ENCODE results near the gene NMBR. TPM values are rescaled to one million over a fixed set of nuclear protein-coding genes. Genes with fewer than 3 reads are reported as not detected.
A peak's percentile ranks its signal among the peaks of the same experiment; 100 is the strongest.
"Not testable (repeated sequence)": the region's sequence is repeated elsewhere in the genome, so short reads cannot be mapped to it uniquely, and the experiment has no call there.

Gene NMBR
- total and polyA plus RNA-seq, 5 experiments from 2014 or later = not detected

DNA sequence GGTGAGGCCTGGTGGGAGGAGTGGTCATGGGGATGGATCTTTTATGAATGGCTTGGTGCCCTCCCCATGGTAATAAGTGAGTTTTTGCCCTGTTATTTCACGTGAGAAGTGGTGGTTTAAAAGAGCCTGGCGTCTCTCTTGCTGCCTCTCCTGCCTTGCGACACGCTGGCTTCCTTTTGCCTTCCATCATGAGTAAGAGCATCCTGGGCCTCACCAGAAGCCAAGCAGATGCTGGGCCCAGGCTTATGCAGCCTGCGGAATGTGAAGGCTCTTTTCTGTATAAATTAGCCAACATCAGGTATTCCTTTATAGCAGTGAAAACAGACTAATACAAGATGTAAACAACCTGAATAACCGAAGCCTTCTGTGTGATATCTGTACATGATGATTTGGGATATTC lies 27.8 kb upstream of the NMBR start:
- Mint-ChIP-seq H3K4me3 (no peak overlapping the region), H3K36me3 (peaks cover 53 to 90% (median 71%) of the 10 kb centered on the region in 3 donors), H3K9me3 (peaks cover 7 to 24% (median 14%) of the 10 kb centered on the region in 9 donors), H3K4me1 (peaks cover 0 to 9% (median 2%) of the 10 kb centered on the region in 4 donors), H3K27ac (peak overlapping the region in 2 of 10 donors; percentile 22 to 75), H3K27me3 (no peaks in the 10 kb centered on the region)
- DNase-seq (no peak), ATAC-seq (no peak)
- POLR2A ChIA-PET = no interaction called here

DNA sequence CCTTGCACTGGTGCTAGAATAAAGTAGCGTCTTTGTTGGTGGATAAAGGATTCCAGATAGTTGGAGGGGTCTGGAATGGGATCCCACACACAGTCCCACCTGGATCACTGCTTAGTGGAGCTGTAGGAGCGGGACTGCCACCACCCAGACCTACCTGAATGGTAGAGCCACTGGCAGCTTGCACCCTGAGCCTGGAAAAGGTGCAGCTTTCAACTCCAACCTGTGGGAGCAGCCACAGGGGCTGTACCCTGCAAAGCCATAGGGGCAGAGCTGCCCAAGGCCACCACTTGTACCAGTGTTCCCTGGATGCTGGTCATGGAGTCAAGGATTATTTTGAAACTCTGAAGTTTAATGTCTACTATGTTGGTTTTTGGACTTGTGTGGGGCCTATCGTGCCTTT lies 27.1 kb upstream of the NMBR start:
- no peak for ATAC-seq
- Mint-ChIP-seq H3K4me3 (no peak overlapping the region), H3K27ac (no peak overlapping the region)

DNA sequence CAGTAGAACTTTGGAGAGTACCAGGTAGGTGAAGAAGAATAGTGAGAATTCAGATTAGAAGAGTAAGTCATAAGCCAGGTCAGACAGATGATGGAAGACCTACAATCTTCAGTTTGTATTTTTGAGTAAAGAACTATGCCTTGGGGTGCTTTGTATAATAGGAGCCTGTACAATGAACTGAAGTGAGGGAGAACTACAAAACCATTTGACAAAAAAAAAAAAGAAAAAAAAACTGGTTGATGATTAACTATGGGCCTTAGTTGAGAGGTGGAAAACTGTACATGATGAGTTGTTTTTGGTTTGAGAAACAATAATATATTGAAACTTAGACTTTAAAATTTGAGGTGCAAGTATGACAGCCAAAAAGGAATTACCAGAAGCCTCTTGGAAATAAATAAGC lies 25.8 kb upstream of the NMBR start:
- ATAC-seq = no peak
- H3K4me1 Mint-ChIP-seq = peaks cover 0 to 9% (median 3%) of the 10 kb centered on the region in 4 donors
- H3K27me3 Mint-ChIP-seq = no peaks in the 10 kb centered on the region
- H3K27ac Mint-ChIP-seq = peak overlapping the region in 2 of 10 donors; percentile 2 to 26
- peaks cover 6 to 17% (median 9%) of the 10 kb centered on the region in 9 donors for H3K9me3 Mint-ChIP-seq
- no peak for DNase-seq
- no peak overlapping the region for H3K4me3 Mint-ChIP-seq
- peaks cover 46 to 89% (median 62%) of the 10 kb centered on the region in 3 donors for H3K36me3 Mint-ChIP-seq
- POLR2A ChIA-PET = no interaction called here

More for the DNA sequence above, 27.1 kb upstream of the NMBR start:
- Mint-ChIP-seq H3K9me3 (peaks cover 7 to 24% (median 14%) of the 10 kb centered on the region in 9 donors), H3K4me1 (peaks cover 0 to 9% (median 2%) of the 10 kb centered on the region in 4 donors), H3K36me3 (peaks cover 53 to 87% (median 65%) of the 10 kb centered on the region in 3 donors), H3K27me3 (no peaks in the 10 kb centered on the region)
- POLR2A ChIA-PET = no interaction called here
- DNase-seq = no peak

DNA sequence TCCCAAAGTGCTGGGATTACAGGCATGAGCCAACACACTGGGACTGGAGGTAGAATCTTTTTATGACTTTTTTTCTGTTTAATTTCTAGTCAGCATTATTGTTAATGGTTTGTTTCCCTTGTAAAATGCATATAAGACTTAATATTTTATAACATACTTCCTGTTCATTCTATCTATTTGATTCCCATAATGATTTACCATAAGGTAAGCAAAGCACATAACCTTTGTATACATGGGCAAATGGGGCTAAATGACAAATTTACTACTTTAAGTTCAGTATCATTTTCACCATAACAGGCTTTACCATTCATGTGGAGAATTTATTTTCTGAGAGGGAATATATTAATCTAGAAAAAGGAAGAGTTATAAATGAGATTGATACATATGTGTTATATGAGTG lies 24.4 kb upstream of the NMBR start:
- POLR2A ChIA-PET = interaction anchor here (1.0 kb wide), 1 partner anchor 1282 kb away, joined by 3 read pairs; no protein-coding TSS in a partner anchor
- Mint-ChIP-seq H3K27ac (no peak overlapping the region), H3K4me1 (peaks cover 0 to 14% (median 4%) of the 10 kb centered on the region in 4 donors), H3K9me3 (peaks cover 0 to 4% (median 0%) of the 10 kb centered on the region in 9 donors), H3K36me3 (peaks cover 34 to 90% (median 55%) of the 10 kb centered on the region in 3 donors), H3K27me3 (no peaks in the 10 kb centered on the region), H3K4me3 (no peak overlapping the region)
- ATAC-seq (no peak), DNase-seq (no peak)

DNA sequence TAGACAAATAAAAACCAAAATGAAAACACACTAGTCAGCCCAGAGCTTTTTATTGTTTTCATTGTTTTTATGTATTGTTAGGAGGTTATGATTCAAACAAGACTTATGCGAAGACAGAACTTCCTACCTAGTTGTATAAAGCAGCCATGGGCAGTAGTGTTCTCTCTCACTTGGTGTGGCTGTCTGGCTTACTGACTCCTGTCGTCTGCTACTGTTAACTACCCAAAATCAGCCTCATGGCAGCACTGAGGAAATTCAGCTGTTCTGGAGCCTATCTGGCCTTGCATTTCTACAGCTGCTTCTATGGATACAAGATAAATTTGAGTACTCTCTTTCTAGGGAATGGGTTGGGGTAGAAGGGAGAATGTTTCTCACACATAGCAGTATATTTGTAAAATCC lies 20.6 kb upstream of the NMBR start:
- POLR2A ChIA-PET = no interaction called here
- Mint-ChIP-seq H3K27ac (peak overlapping the region in 1 of 10 donors; percentile 24), H3K36me3 (peaks cover 4 to 60% (median 22%) of the 10 kb centered on the region in 3 donors), H3K27me3 (no peaks in the 10 kb centered on the region), H3K4me1 (peaks cover 8 to 32% (median 21%) of the 10 kb centered on the region in 4 donors), H3K4me3 (no peak overlapping the region), H3K9me3 (no peaks in the 10 kb centered on the region)
- no peak for DNase-seq
- ATAC-seq = no peak

DNA sequence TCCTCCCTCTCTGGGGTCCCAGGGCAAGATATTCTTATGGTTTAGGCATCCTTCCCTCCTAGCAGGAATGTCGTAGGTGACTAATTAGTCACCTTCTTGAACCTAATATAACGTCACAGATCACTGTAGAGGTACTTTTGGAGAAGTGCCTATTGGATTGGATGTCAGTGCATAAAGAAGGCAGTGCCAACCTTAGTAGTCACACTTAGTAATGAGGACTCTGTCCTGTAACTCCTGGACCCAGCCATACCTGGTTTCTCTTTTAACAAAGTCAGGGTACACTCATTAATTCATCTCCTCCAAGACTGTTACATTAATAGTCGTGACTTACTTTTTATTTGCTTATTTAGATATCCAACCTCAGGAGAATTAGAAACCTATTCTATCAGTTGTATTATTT lies 20.1 kb upstream of the NMBR start:
- ATAC-seq (no peak), DNase-seq (no peak)
- POLR2A ChIA-PET = no interaction called here
- H3K27ac Mint-ChIP-seq = peak overlapping the region in 2 of 10 donors; percentile 15 to 20
- peaks cover 0 to 56% (median 18%) of the 10 kb centered on the region in 3 donors for H3K36me3 Mint-ChIP-seq
- no peaks in the 10 kb centered on the region for H3K9me3 Mint-ChIP-seq
- H3K4me1 Mint-ChIP-seq = peaks cover 12 to 36% (median 25%) of the 10 kb centered on the region in 4 donors
- no peak overlapping the region for H3K4me3 Mint-ChIP-seq
- no peaks in the 10 kb centered on the region for H3K27me3 Mint-ChIP-seq

DNA sequence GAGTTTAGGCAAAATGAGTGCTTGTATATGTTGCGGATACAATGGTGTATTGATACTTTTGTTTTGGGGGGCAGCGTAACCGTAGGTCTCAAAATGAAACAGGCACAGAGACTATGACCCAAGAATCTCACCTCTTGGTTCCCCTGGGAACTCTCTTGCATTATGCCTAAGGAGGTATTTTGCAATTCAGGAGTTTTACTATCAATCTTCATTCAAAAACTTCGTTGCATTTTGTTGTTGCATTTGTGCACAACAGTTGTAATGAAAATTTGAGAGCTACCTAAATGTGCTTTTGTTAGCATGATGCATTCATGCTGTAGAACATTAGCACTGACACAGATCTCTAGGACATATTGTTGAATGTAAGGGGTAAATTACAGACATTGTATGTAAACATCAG lies 18.3 kb upstream of the NMBR start:
- Mint-ChIP-seq H3K27me3 (no peaks in the 10 kb centered on the region), H3K9me3 (no peaks in the 10 kb centered on the region), H3K4me1 (peaks cover 18 to 45% (median 36%) of the 10 kb centered on the region in 4 donors), H3K27ac (peak overlapping the region in 3 of 10 donors; percentile 17 to 55 (median 19)), H3K36me3 (peaks cover 4 to 41% (median 12%) of the 10 kb centered on the region in 3 donors), H3K4me3 (no peak overlapping the region)
- no peak for ATAC-seq
- POLR2A ChIA-PET = no interaction called here
- DNase-seq = no peak

DNA sequence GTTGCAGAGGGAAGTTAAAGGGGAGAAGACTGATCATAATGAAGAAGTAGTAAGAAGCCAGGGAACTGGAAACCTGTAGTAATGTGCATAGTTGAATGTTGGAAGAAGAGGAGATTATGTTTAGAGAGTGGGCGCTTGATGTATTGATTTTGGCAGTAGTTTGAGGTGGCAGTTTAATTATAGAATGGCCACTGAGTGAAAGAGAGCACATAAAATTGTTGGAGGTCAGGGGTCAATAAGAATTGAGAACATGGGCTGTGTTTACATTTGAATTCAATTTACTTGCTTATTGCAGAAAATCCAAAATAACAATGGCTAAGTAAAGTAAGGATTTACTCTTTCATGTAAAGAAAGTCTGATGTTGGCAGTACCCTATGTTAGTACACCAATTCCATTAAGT lies 15.9 kb upstream of the NMBR start:
- ATAC-seq = no peak
- no peaks in the 10 kb centered on the region for H3K9me3 Mint-ChIP-seq
- H3K36me3 Mint-ChIP-seq = peaks cover 4 to 29% (median 8%) of the 10 kb centered on the region in 3 donors
- peak overlapping the region in 1 of 10 donors; percentile 1 for H3K4me3 Mint-ChIP-seq
- POLR2A ChIA-PET = no interaction called here
- H3K27ac Mint-ChIP-seq = peak overlapping the region in 3 of 10 donors; percentile 1 to 24 (median 8)
- DNase-seq = no peak
- no peaks in the 10 kb centered on the region for H3K27me3 Mint-ChIP-seq
- H3K4me1 Mint-ChIP-seq = peaks cover 25 to 53% (median 48%) of the 10 kb centered on the region in 4 donors

DNA sequence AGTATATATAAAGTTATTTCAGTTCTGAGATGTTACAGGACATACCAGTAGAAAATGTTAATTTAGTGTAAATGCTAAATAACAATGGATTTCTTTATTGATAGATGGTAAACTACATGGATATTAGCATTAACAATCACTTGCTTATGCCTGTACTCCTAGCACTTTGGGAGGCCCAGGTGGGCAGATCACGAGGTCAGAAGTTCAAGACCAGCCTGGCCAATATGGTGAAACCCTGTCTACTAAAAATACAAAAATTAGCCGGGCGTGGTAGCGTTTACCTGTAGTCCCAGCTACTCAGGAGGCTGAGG lies 9.8 kb upstream of the NMBR start:
- H3K4me3 Mint-ChIP-seq, H3K27me3 Mint-ChIP-seq, POLR2A ChIA-PET, H3K9me3 Mint-ChIP-seq, ATAC-seq, DNase-seq: not testable (repeated sequence)
- Mint-ChIP-seq H3K4me1 (peaks cover 23 to 77% (median 46%) of the 10 kb centered on the region in 4 donors), H3K36me3 (peaks cover 3 to 13% (median 4%) of the 10 kb centered on the region in 3 donors), H3K27ac (peak overlapping the region in 6 of 10 donors; percentile 5 to 83 (median 40))

DNA sequence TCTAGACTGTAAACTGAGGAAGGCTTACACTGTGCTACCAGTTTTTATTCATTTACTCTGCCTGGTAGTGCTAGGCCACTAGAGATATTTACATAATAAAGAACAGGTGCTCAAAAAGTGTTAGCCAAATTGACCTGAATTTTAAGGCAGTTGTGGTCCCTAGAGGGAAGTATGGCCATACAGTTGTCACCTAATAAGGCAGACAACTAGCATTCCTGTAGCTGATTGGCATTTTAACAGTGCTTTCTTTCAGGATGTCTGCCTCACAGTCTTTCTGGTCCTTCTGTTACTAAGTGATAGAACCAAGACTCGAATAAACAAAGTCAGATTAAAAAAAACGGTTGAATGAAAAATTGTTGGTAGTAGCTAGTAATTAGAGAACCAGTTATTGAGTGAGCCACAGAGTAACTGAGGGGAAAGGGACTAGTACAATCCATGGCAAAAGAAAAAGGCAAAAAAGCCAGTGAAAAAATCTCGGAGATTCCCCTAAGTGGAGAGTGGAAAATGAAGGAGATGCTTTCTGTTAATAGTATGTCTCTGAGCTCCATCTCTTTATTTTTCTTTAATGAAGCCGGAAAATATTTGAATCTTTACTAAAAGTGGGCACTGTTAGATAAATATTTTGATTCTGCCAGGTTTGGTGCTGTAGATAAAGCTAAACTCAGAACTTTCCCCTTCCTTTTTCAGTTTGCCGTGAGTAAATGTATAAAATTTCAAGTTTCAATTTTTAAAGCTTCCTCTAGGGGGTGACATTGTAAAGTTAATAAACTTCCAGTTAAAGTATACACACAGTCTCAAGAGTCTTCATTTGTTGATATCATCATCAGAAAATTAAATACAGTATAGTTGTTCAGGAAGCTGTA lies 9.2 kb upstream of the NMBR start:
- ATAC-seq (peak; percentile 68 to 69), DNase-seq (peak in 3 of 10 donors; percentile 44 to 46 (median 46))
- Mint-ChIP-seq H3K27me3 (no peaks in the 10 kb centered on the region), H3K27ac (peak overlapping the region; percentile 7 to 83 (median 34)), H3K4me1 (peaks cover 23 to 78% (median 49%) of the 10 kb centered on the region in 4 donors), H3K36me3 (peaks cover 3 to 14% (median 4%) of the 10 kb centered on the region in 3 donors), H3K4me3 (peak overlapping the region in 4 of 10 donors; percentile 2 to 24 (median 14)), H3K9me3 (no peaks in the 10 kb centered on the region)
- POLR2A ChIA-PET = interaction anchor here (0.9 kb wide), 1 partner anchor 384 kb away, joined by 3 read pairs; no protein-coding TSS in a partner anchor

DNA sequence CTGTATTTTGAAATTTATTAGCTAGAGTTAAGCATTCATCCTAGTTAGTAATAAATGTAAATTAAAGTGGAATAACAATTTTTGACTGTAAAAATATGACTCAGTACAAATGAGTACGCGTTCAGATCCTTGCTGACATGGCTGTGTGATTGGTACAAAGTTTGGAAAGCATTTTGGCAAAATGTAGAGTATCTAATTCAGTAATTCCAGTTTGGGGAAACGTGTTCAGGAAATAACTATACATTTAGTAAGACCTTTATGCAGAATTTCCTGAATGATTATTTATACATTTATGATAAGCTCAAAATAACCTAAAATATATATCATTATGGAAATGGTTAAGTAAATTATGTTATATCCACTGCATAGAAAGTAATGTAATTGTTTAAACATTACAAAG lies 8.2 kb upstream of the NMBR start:
- no peak for DNase-seq
- no peaks in the 10 kb centered on the region for H3K9me3 Mint-ChIP-seq
- no peak for ATAC-seq
- peaks cover 0 to 25% (median 3%) of the 10 kb centered on the region in 3 donors for H3K36me3 Mint-ChIP-seq
- H3K27me3 Mint-ChIP-seq = no peaks in the 10 kb centered on the region
- H3K4me3 Mint-ChIP-seq = no peak overlapping the region
- peaks cover 23 to 77% (median 51%) of the 10 kb centered on the region in 4 donors for H3K4me1 Mint-ChIP-seq
- POLR2A ChIA-PET = no interaction called here
- peak overlapping the region in 3 of 10 donors; percentile 13 to 36 (median 34) for H3K27ac Mint-ChIP-seq

DNA sequence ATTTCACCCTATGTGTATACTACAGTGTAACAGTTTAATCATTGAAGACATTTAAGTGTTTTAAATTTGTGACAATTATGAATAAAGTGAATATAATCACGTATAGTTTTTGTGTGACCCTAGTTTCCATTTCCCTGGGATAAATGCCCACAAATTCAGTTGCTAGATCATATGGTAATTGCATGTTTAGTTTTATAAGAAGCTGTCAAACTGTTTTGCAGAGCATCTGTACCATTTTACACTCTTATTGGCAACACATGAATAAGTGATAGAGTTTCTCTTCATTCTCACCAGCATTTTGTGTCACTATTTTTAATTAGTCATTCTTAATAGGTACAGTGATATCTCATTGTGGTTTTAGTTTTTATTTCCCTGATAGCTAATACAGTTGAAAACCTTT lies 7.4 kb upstream of the NMBR start:
- DNase-seq (no peak), ATAC-seq (no peak)
- H3K36me3 Mint-ChIP-seq = peaks cover 0 to 25% (median 3%) of the 10 kb centered on the region in 3 donors
- POLR2A ChIA-PET = interaction anchor here (0.5 kb wide), 1 partner anchor 536 kb away, joined by 3 read pairs; no protein-coding TSS in a partner anchor
- H3K27ac Mint-ChIP-seq = peak overlapping the region in 2 of 10 donors; percentile 12 to 33
- H3K4me3 Mint-ChIP-seq = no peak overlapping the region
- H3K9me3 Mint-ChIP-seq = no peaks in the 10 kb centered on the region
- peaks cover 19 to 80% (median 53%) of the 10 kb centered on the region in 4 donors for H3K4me1 Mint-ChIP-seq
- no peaks in the 10 kb centered on the region for H3K27me3 Mint-ChIP-seq

DNA sequence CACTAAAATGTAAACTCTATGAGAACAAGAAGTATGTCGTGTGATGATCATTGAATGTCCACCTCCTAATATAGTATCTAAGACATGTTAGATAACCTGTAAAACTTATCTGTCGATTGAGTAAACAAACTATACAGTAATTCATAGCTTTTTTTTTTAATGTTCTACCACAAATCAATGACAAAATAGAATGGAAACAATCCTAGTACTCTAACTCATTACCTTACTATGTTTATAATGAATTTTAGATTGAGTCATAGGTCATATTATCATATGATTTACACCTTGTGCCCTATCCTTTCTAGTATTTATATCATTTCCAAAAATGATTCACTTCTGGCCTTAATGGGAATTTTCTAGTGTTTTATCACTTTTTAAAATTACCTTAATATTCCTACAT lies 6.3 kb upstream of the NMBR start:
- DNase-seq (no peak), ATAC-seq (no peak)
- no peaks in the 10 kb centered on the region for H3K27me3 Mint-ChIP-seq
- POLR2A ChIA-PET = interaction anchor here (0.6 kb wide), 1 partner anchor 1128 kb away, joined by 3 read pairs; no protein-coding TSS in a partner anchor
- no peaks in the 10 kb centered on the region for H3K9me3 Mint-ChIP-seq
- H3K27ac Mint-ChIP-seq = no peak overlapping the region
- H3K36me3 Mint-ChIP-seq = peaks cover 0 to 29% (median 3%) of the 10 kb centered on the region in 3 donors
- peaks cover 24 to 86% (median 60%) of the 10 kb centered on the region in 4 donors for H3K4me1 Mint-ChIP-seq
- no peak overlapping the region for H3K4me3 Mint-ChIP-seq
